ENCODE results near the gene PELI2.

PELI2 gene

DNA sequence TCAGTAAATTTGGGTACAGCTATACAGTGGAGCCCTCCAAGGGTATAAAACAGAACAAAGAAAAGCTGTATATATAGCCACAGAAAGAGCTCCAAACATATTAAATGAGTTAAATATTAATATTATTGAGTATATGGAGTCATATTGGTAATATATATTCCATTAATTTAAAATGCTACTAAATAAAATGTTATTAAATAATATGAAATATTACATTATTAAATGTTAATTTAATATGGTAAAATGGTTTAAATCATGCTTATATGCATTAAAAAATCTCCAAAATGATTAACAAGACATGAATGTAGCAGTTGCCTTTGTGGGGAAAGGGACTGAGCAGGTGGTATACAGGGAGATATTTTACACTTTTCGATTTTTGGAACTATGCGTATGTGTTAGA, 164.0 kb downstream of the PELI2 start:
- Histone ChIP-seq H3K9me3 (replicated peaks in 1 of 2; ENCODE audit: control insufficient read depth in 2 of 2, insufficient read depth in 1 of 2, low read depth in 1 of 2, low read length in 2 of 2) (peaks cover 0 to 4% of the 10 kb centered on the region in 2 donors), H3K27me3 (ENCODE audit: control insufficient read depth in 3 of 3, insufficient read depth in 3 of 3, low read depth in 1 of 3, low read length in 3 of 3) (no peaks in the 10 kb centered on the region), H3K23ac (ENCODE audit: low read depth, low read length, poor library complexity) (no peak overlapping the region), H2BK5ac (ENCODE audit: low read length) (no peak overlapping the region), H3K4me3 (ENCODE audit: low read length in 2 of 2) (no peak overlapping the region), H3K27ac (replicated peaks; ENCODE audit: low read length) (no peak overlapping the region), H3K36me3 (replicated peaks in 1 of 2; ENCODE audit: control insufficient read depth in 2 of 2, insufficient read depth in 2 of 2, low read length in 2 of 2) (no peaks in the 10 kb centered on the region), H2BK12ac (ENCODE audit: low read length) (no peak overlapping the region), H3K18ac (ENCODE audit: low read length) (no peak overlapping the region), H3K9ac (ENCODE audit: low read depth, low read length, poor library complexity) (no peak overlapping the region), H3K4me1 (ENCODE audit: control insufficient read depth in 2 of 2, insufficient read depth in 1 of 2, low read depth in 1 of 2, low read length in 2 of 2) (no peaks in the 10 kb centered on the region), H2AK5ac (ENCODE audit: low read depth, low read length) (no peak overlapping the region), H3K79me1 (ENCODE audit: low read depth, low read length) (no peaks in the 10 kb centered on the region), H2AFZ (ENCODE audit: low read length) (no peak overlapping the region), H4K91ac (ENCODE audit: low read depth, low read length, poor library complexity) (no peak overlapping the region), H2BK120ac (ENCODE audit: low read depth, low read length) (no peak overlapping the region), H4K8ac (ENCODE audit: low read depth, low read length) (no peak overlapping the region), H3K4me2 (ENCODE audit: insufficient read depth, low read length, poor library complexity, severe bottlenecking) (no peak overlapping the region), H3K4ac (ENCODE audit: low read length) (no peak overlapping the region), H3K14ac (ENCODE audit: low read length) (no peak overlapping the region), H2BK15ac (ENCODE audit: low read length) (no peak overlapping the region)
- no peak for DNase-seq (ENCODE audit: low spot score)
- WGBS, 2 donors (ENCODE audit: extremely low coverage in 2 of 2, insufficient read length in 2 of 2, insufficient replicate concordance in 1 of 2), result no CpG with 5 or more reads among the region's 2 CpGs

DNA sequence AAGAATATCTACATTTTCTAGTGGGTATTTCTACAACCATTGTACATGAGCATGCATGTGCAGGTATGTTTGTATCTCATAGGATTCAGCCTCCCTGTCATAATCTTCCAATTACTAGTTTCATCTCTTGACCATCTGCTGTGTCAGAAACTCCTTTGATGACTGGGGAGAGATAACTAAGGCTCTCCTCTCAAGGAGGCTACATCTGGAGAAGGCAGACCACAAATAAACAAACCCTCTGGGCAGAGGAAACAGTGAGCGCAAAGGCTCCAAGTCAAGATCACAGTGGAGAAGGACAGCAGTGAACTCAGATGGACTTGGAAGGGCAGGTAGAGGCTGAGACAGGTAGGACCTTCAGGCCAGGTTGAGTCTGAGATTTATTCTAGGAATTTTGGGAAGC, 166.4 kb downstream of the PELI2 start:
- no peak overlapping the region for H3K4ac ChIP-seq (ENCODE audit: low read length)
- H3K4me1 ChIP-seq (ENCODE audit: control insufficient read depth in 2 of 2, insufficient read depth in 1 of 2, low read depth in 1 of 2, low read length in 2 of 2), result no peaks in the 10 kb centered on the region
- H3K79me1 ChIP-seq (ENCODE audit: low read depth, low read length), result no peaks in the 10 kb centered on the region
- no peak overlapping the region for H4K8ac ChIP-seq (ENCODE audit: low read depth, low read length)
- H3K9me3 ChIP-seq (replicated peaks in 1 of 2; ENCODE audit: control insufficient read depth in 2 of 2, insufficient read depth in 1 of 2, low read depth in 1 of 2, low read length in 2 of 2), result peaks cover 0 to 4% of the 10 kb centered on the region in 2 donors
- H3K4me3 ChIP-seq (ENCODE audit: low read length in 2 of 2), result no peak overlapping the region
- no peak overlapping the region for H3K9ac ChIP-seq (ENCODE audit: low read depth, low read length, poor library complexity)
- H2BK12ac ChIP-seq (ENCODE audit: low read length), result no peak overlapping the region
- H2BK5ac ChIP-seq (ENCODE audit: low read length), result no peak overlapping the region
- H2AK5ac ChIP-seq (ENCODE audit: low read depth, low read length), result no peak overlapping the region
- H3K23ac ChIP-seq (ENCODE audit: low read depth, low read length, poor library complexity), result no peak overlapping the region
- H3K18ac ChIP-seq (ENCODE audit: low read length), result no peak overlapping the region
- H2BK15ac ChIP-seq (ENCODE audit: low read length), result no peak overlapping the region
- peaks cover 3 to 12% of the 10 kb centered on the region in 2 donors for H3K36me3 ChIP-seq (replicated peaks in 1 of 2; ENCODE audit: control insufficient read depth in 2 of 2, insufficient read depth in 2 of 2, low read length in 2 of 2)
- no peak for DNase-seq (ENCODE audit: low spot score)
- no peak overlapping the region for H3K4me2 ChIP-seq (ENCODE audit: insufficient read depth, low read length, poor library complexity, severe bottlenecking)
- no peak overlapping the region for H2BK120ac ChIP-seq (ENCODE audit: low read depth, low read length)
- H2AFZ ChIP-seq (ENCODE audit: low read length), result no peak overlapping the region
- no peaks in the 10 kb centered on the region for H3K27me3 ChIP-seq (ENCODE audit: control insufficient read depth in 3 of 3, insufficient read depth in 3 of 3, low read depth in 1 of 3, low read length in 3 of 3)
- H3K27ac ChIP-seq (replicated peaks; ENCODE audit: low read length), result no peak overlapping the region
- no peak overlapping the region for H3K14ac ChIP-seq (ENCODE audit: low read length)
- WGBS, 2 donors (ENCODE audit: extremely low coverage in 2 of 2, insufficient read length in 2 of 2, insufficient replicate concordance in 1 of 2), result no CpG with 5 or more reads among the region's 1 CpG
- no peak overlapping the region for H4K91ac ChIP-seq (ENCODE audit: low read depth, low read length, poor library complexity)

DNA sequence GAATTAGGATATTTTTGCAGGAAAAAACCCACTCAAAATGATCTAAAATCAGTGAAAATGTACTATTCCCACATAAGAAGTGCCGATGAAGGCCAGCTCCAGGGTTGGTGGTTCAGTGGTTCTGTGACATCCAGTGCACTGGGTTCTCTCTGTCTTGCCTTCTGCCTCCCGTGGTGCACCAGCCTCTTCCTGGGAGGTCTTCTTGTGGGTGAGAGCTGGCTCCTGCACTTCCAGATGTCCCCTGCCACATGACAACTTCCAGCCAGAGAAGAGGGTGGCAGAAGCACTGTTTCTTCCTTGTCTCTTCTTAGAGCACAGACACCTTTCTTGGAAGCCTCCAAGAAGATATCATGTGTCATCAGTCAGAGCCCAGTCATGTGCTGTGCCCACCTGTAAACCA, 170.9 kb downstream of the PELI2 start:
- Histone ChIP-seq H3K18ac (ENCODE audit: low read length) (no peak overlapping the region), H2AFZ (ENCODE audit: low read length) (no peak overlapping the region), H3K79me1 (ENCODE audit: low read depth, low read length) (no peaks in the 10 kb centered on the region), H3K27ac (replicated peaks; ENCODE audit: low read length) (no peak overlapping the region), H4K91ac (ENCODE audit: low read depth, low read length, poor library complexity) (no peak overlapping the region), H3K27me3 (ENCODE audit: control insufficient read depth in 3 of 3, insufficient read depth in 3 of 3, low read depth in 1 of 3, low read length in 3 of 3) (no peaks in the 10 kb centered on the region), H4K8ac (ENCODE audit: low read depth, low read length) (no peak overlapping the region), H2BK5ac (ENCODE audit: low read length) (no peak overlapping the region), H3K4me3 (ENCODE audit: low read length in 2 of 2) (no peak overlapping the region), H3K4ac (ENCODE audit: low read length) (no peak overlapping the region), H3K14ac (ENCODE audit: low read length) (no peak overlapping the region), H2AK5ac (ENCODE audit: low read depth, low read length) (no peak overlapping the region), H3K4me2 (ENCODE audit: insufficient read depth, low read length, poor library complexity, severe bottlenecking) (no peak overlapping the region), H3K36me3 (replicated peaks in 1 of 2; ENCODE audit: control insufficient read depth in 2 of 2, insufficient read depth in 2 of 2, low read length in 2 of 2) (peaks cover 7 to 33% of the 10 kb centered on the region in 2 donors), H3K23ac (ENCODE audit: low read depth, low read length, poor library complexity) (no peak overlapping the region), H2BK12ac (ENCODE audit: low read length) (no peak overlapping the region), H3K4me1 (ENCODE audit: control insufficient read depth in 2 of 2, insufficient read depth in 1 of 2, low read depth in 1 of 2, low read length in 2 of 2) (peaks cover 0 to 6% of the 10 kb centered on the region in 2 donors), H3K9me3 (replicated peaks in 1 of 2; ENCODE audit: control insufficient read depth in 2 of 2, insufficient read depth in 1 of 2, low read depth in 1 of 2, low read length in 2 of 2) (peaks cover 0 to 4% of the 10 kb centered on the region in 2 donors), H2BK120ac (ENCODE audit: low read depth, low read length) (no peak overlapping the region), H2BK15ac (ENCODE audit: low read length) (no peak overlapping the region), H3K9ac (ENCODE audit: low read depth, low read length, poor library complexity) (no peak overlapping the region)
- WGBS, 2 donors (ENCODE audit: extremely low coverage in 2 of 2, insufficient read length in 2 of 2, insufficient replicate concordance in 1 of 2), result no CpG with 5 or more reads among the region's 2 CpGs
- no peak for DNase-seq (ENCODE audit: low spot score)

DNA sequence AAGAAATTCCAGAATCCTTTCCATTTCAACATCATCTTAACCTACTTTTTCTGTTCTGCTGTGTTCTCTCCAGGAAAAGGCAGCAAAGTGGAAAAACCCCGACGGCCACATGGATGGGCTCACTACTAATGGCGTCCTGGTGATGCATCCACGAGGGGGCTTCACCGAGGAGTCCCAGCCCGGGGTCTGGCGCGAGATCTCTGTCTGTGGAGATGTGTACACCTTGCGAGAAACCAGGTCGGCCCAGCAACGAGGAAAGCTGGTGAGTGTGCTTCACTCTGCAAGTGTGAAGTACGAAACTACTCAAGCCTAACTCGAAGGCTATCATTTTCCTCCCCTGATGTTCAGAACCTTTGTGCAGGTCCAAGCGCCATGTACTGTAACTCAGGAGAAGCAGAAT, 172.0 kb downstream of the PELI2 start:
- no peak overlapping the region for H3K4me2 ChIP-seq (ENCODE audit: insufficient read depth, low read length, poor library complexity, severe bottlenecking)

More for the DNA sequence above, 172.0 kb downstream of the PELI2 start:
- no peak overlapping the region for H2BK5ac ChIP-seq (ENCODE audit: low read length)
- peaks cover 0 to 4% of the 10 kb centered on the region in 2 donors for H3K9me3 ChIP-seq (replicated peaks in 1 of 2; ENCODE audit: control insufficient read depth in 2 of 2, insufficient read depth in 1 of 2, low read depth in 1 of 2, low read length in 2 of 2)
- no peak overlapping the region for H2AFZ ChIP-seq (ENCODE audit: low read length)
- H4K8ac ChIP-seq (ENCODE audit: low read depth, low read length), result no peak overlapping the region
- H3K4me3 ChIP-seq (ENCODE audit: low read length in 2 of 2), result no peak overlapping the region
- H3K27ac ChIP-seq (replicated peaks; ENCODE audit: low read length), result no peak overlapping the region
- no peak overlapping the region for H3K4ac ChIP-seq (ENCODE audit: low read length)
- peaks cover 9 to 33% of the 10 kb centered on the region in 2 donors for H3K36me3 ChIP-seq (replicated peaks in 1 of 2; ENCODE audit: control insufficient read depth in 2 of 2, insufficient read depth in 2 of 2, low read length in 2 of 2)
- no peak overlapping the region for H4K91ac ChIP-seq (ENCODE audit: low read depth, low read length, poor library complexity)
- H3K9ac ChIP-seq (ENCODE audit: low read depth, low read length, poor library complexity), result no peak overlapping the region
- H3K23ac ChIP-seq (ENCODE audit: low read depth, low read length, poor library complexity), result no peak overlapping the region
- H3K18ac ChIP-seq (ENCODE audit: low read length), result no peak overlapping the region
- H3K79me1 ChIP-seq (ENCODE audit: low read depth, low read length), result no peaks in the 10 kb centered on the region
- no peak for DNase-seq (ENCODE audit: low spot score)
- H2BK120ac ChIP-seq (ENCODE audit: low read depth, low read length), result no peak overlapping the region
- H3K27me3 ChIP-seq (ENCODE audit: control insufficient read depth in 3 of 3, insufficient read depth in 3 of 3, low read depth in 1 of 3, low read length in 3 of 3), result no peaks in the 10 kb centered on the region
- no peak overlapping the region for H2AK5ac ChIP-seq (ENCODE audit: low read depth, low read length)
- no peak overlapping the region for H2BK15ac ChIP-seq (ENCODE audit: low read length)
- no CpG with 5 or more reads among the region's 14 CpGs for WGBS, 2 donors (ENCODE audit: extremely low coverage in 2 of 2, insufficient read length in 2 of 2, insufficient replicate concordance in 1 of 2)
- no peak overlapping the region for H3K14ac ChIP-seq (ENCODE audit: low read length)
- H2BK12ac ChIP-seq (ENCODE audit: low read length), result no peak overlapping the region
- peaks cover 0 to 6% of the 10 kb centered on the region in 2 donors for H3K4me1 ChIP-seq (ENCODE audit: control insufficient read depth in 2 of 2, insufficient read depth in 1 of 2, low read depth in 1 of 2, low read length in 2 of 2)
